HepG2 (cell line): Measurements from ENCODE around the gene TMX4. TPM values are rescaled to one million over a fixed set of nuclear protein-coding genes. Genes with fewer than 3 reads are reported as not detected.

Source experiments
- AHR ChIP-seq: IDR thresholded peaks from 2 replicates; pipeline ENCODE4 v1.6.1; 2018; ENCODE audit warnings: missing genetic modification reagents, missing compliant biosample characterization
- AKAP8 ChIP-seq: sonication (generic); formaldehyde crosslinking; IDR thresholded peaks from 2 replicates; pipeline ENCODE4 v1.5.1; 2020; ENCODE audit warnings: mild to moderate bottlenecking, missing genetic modification reagents
- FOXO1 ChIP-seq: sonication (generic); formaldehyde crosslinking; IDR thresholded peaks from 2 replicates; pipeline ENCODE4 v1.4.0; 2020; ENCODE audit warnings: missing genetic modification reagents
- HMG20A ChIP-seq: IDR thresholded peaks from 2 replicates; pipeline ENCODE4 v1.6.1; 2016; ENCODE audit warnings: borderline replicate concordance
- IRF2 ChIP-seq: IDR thresholded peaks from 2 replicates; pipeline ENCODE4 v1.6.1; 2018; ENCODE audit warnings: missing genetic modification reagents, missing compliant biosample characterization
- JARID2 ChIP-seq: sonication (generic); formaldehyde crosslinking; IDR thresholded peaks from 2 replicates; pipeline ENCODE4 v1.8.1; 2023; ENCODE audit warnings: missing genetic modification reagents, inconsistent platforms; ENCODE audit not compliant: insufficient replicate concordance
- KDM3A ChIP-seq: IDR thresholded peaks from 2 replicates; pipeline ENCODE4 v1.6.1; 2018; ENCODE audit warnings: low read depth, missing compliant biosample characterization
- KDM4B ChIP-seq: sonication (generic); formaldehyde crosslinking; IDR thresholded peaks from 2 replicates; pipeline ENCODE4 v1.4.0; 2020; ENCODE audit warnings: missing genetic modification reagents
- KDM5A ChIP-seq: fragments of 200-600 bp; sonication (generic); IDR thresholded peaks from 2 replicates; pipeline ENCODE4 v1.7.0; 2018; ENCODE audit warnings: antibody characterized with exemption, mild to moderate bottlenecking, low read length, borderline replicate concordance
- NCOA2 ChIP-seq: sonication (generic); formaldehyde crosslinking; IDR thresholded peaks from 2 replicates; pipeline ENCODE4 v1.8.0; 2022; ENCODE audit warnings: inconsistent platforms
- SALL2 ChIP-seq: sonication (generic); formaldehyde crosslinking; IDR thresholded peaks from 2 replicates; pipeline ENCODE4 v1.8.1; 2023; ENCODE audit warnings: mild to moderate bottlenecking, missing genetic modification reagents, inconsistent platforms
- STAG1 ChIP-seq: sonication (generic); formaldehyde crosslinking; IDR thresholded peaks from 2 replicates; pipeline ENCODE4 v1.4.0; 2020; ENCODE audit warnings: missing genetic modification reagents
- ZFP36 ChIP-seq: fragments of 150-350 bp; IDR thresholded peaks from 2 replicates; pipeline ENCODE4 v1.6.1; 2018; ENCODE audit warnings: borderline replicate concordance, low read length, low read depth; ENCODE audit not compliant: partially characterized antibody
- ZFYVE20 ChIP-seq: sonication (generic); formaldehyde crosslinking; IDR thresholded peaks from 2 replicates; pipeline ENCODE4 v1.8.0; 2023; ENCODE audit warnings: low read depth, mild to moderate bottlenecking, moderate library complexity, missing genetic modification reagents, borderline replicate concordance
- ZNF10 ChIP-seq: sonication (generic); formaldehyde crosslinking; IDR thresholded peaks from 2 replicates; pipeline ENCODE4 v1.4.0; 2020; ENCODE audit warnings: mild to moderate bottlenecking, low read depth, missing genetic modification reagents, borderline replicate concordance
- ZNF224 ChIP-seq: sonication (generic); formaldehyde crosslinking; IDR thresholded peaks from 2 replicates; pipeline ENCODE4 v1.5.0; 2020; ENCODE audit warnings: mild to moderate bottlenecking, missing genetic modification reagents
- ZNF260 ChIP-seq: sonication (generic); formaldehyde crosslinking; IDR thresholded peaks from 2 replicates; pipeline ENCODE4 v1.4.0; 2020; ENCODE audit warnings: missing genetic modification reagents, low read depth, mild to moderate bottlenecking, borderline replicate concordance
- ZNF34 ChIP-seq: sonication (generic); formaldehyde crosslinking; IDR thresholded peaks from 2 replicates; pipeline ENCODE4 v1.4.0; 2020; ENCODE audit warnings: mild to moderate bottlenecking, missing genetic modification reagents, borderline replicate concordance
- ZNF432 ChIP-seq: sonication (generic); formaldehyde crosslinking; IDR thresholded peaks from 2 replicates; pipeline ENCODE4 v1.5.0; 2020; ENCODE audit warnings: missing genetic modification reagents, mild to moderate bottlenecking, borderline replicate concordance
- polyA plus RNA-seq, 8 experiments: library from polyadenylated mRNA; depleted of rRNA in 3 of 8; stranded (reverse) in 7 of 8; unstranded in 1 of 8; fragments of >200 nt; fragmentation: Illumina TruSeq in 4 of 8; extraction: Trizol in 4 of 8; gene quantifications; 2 replicates each; pipeline versions ENCODE4 v1.2.1 to v1.2.3, GENCODE V29; 2011 to 2016; ENCODE audit warnings: low read depth in 4 of 8, missing spikeins in 1 of 8, mixed read lengths in 1 of 8; ENCODE audit not compliant: insufficient read depth in 1 of 8
- total RNA-seq, 5 experiments: library from RNA; depleted of rRNA; stranded (reverse); fragments of >200 nt; fragmentation: Illumina TruSeq; extraction: Trizol; gene quantifications; 2 replicates each; pipeline ENCODE4 v1.2.3, GENCODE V29; 2016; ENCODE audit warnings: low read depth in 1 of 5
- TF ChIP-seq, protein P1 (sequence below): sonication (generic); formaldehyde crosslinking; IDR thresholded peaks from 2 replicates; pipeline ENCODE4 v1.4.0; 2020; ENCODE audit warnings: mild to moderate bottlenecking, missing genetic modification reagents, borderline replicate concordance
- TF ChIP-seq, protein P2 (sequence below): sonication (generic); formaldehyde crosslinking; IDR thresholded peaks from 2 replicates; pipeline ENCODE4 v1.4.0; 2020; ENCODE audit warnings: missing genetic modification reagents, borderline replicate concordance
- TF ChIP-seq, protein P3 (sequence below): sonication (generic); formaldehyde crosslinking; IDR thresholded peaks from 2 replicates; pipeline ENCODE4 v1.8.1; 2023; ENCODE audit warnings: mild to moderate bottlenecking, moderate library complexity, missing genetic modification reagents

TMX4 gene
- total and polyA plus RNA-seq, 2 of the 13 experiments (the other 11 are each of a cell fraction or from before 2014, with no cell fraction given), result 7.6 to 21.4 TPM

DNA sequence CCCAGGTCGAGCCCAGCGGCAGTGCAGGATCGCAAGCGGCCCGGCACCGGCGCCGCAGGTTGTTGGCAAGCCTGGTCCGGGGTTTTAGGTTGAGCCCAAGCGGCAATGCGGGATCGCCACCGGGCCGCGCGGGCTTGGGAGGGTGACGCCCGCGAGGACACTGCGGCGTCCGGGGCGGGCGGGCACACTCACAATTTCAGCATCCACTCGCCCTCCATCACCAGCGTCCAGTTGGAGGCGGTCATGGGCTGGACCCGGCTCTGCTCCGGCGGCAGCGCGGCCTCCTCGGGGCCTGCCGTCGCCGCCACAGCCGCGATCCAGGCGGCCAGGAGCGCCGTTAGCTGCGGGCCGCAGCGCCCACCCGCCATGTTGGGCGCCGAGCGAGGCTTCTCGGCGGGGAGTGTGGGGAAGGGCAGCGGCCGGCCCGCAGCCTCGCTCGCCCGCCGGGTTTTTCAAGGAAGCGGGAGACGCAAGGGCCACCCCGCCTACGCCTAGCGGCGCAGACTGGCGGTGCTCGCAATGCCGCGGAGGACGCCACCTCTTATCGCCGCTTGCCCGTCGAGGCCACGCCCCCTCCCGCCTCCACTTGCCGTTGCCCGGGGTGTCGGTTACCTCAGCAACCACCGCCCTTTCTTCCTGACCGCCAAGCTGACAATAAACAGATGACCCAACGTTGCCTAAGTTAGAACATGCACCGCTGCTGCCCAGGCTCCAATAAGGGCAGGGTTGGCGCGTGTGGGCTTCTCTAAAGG is at the start of gene TMX4 (continued):
- peak; percentile 81; the same call in 1 of the 2 replicates for TF ChIP-seq ZNF34
- TF ChIP-seq IRF2 (CRISPR knock-in tag), result peak; percentile 88
- TF ChIP-seq, protein P1, sequence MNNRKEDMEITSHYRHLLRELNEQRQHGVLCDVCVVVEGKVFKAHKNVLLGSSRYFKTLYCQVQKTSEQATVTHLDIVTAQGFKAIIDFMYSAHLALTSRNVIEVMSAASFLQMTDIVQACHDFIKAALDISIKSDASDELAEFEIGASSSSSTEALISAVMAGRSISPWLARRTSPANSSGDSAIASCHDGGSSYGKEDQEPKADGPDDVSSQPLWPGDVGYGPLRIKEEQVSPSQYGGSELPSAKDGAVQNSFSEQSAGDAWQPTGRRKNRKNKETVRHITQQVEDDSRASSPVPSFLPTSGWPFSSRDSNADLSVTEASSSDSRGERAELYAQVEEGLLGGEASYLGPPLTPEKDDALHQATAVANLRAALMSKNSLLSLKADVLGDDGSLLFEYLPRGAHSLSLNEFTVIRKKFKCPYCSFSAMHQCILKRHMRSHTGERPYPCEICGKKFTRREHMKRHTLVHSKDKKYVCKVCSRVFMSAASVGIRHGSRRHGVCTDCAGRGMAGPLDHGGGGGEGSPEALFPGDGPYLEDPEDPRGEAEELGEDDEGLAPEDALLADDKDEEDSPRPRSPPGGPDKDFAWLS, result peak; percentile 48; the same call in 1 of the 2 replicates
- TF ChIP-seq AKAP8 (CRISPR knock-in tag), result peak; percentile 95
- TF ChIP-seq NCOA2, result peak; percentile 36; the same call in 1 of the 2 replicates
- no peak for TF ChIP-seq ZNF260 (CRISPR knock-in tag)
- TF ChIP-seq, protein P2, sequence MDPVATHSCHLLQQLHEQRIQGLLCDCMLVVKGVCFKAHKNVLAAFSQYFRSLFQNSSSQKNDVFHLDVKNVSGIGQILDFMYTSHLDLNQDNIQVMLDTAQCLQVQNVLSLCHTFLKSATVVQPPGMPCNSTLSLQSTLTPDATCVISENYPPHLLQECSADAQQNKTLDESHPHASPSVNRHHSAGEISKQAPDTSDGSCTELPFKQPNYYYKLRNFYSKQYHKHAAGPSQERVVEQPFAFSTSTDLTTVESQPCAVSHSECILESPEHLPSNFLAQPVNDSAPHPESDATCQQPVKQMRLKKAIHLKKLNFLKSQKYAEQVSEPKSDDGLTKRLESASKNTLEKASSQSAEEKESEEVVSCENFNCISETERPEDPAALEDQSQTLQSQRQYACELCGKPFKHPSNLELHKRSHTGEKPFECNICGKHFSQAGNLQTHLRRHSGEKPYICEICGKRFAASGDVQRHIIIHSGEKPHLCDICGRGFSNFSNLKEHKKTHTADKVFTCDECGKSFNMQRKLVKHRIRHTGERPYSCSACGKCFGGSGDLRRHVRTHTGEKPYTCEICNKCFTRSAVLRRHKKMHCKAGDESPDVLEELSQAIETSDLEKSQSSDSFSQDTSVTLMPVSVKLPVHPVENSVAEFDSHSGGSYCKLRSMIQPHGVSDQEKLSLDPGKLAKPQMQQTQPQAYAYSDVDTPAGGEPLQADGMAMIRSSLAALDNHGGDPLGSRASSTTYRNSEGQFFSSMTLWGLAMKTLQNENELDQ, result peak; percentile 72; the same call in 1 of the 2 replicates
- no peak for TF ChIP-seq ZNF432
- TF ChIP-seq ZFYVE20, result no peak
- TF ChIP-seq ZNF10, result no peak
- TF ChIP-seq, protein P3, sequence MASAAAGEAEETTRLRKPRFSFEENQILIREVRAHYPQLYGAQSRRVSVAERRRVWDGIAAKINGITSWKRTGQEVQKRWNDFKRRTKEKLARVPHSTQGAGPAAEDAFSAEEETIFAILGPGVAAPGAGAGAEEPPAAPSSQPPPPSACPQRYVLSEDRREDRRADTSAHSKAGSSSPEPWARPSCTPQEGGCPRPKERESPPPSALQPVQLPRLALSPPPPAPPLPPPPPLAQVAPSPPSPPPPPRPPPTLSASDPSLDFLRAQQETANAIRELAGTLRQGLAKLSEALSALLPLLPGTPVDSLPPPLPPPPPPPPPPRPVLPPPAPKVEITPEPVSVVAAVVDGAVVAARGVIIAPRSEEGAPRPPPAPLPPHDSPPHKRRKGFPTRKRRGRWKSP, result peak; percentile 96
- peak; percentile 91 for TF ChIP-seq FOXO1
- peak; percentile 35 for TF ChIP-seq STAG1 (CRISPR knock-in tag)
- TF ChIP-seq JARID2 (CRISPR knock-in tag), result peak; percentile 26
- TF ChIP-seq KDM5A, result peak; percentile 64; the same call in 1 of the 2 replicates
- TF ChIP-seq KDM4B (CRISPR knock-in tag), result peak; percentile 81
- no peak for TF ChIP-seq HMG20A (CRISPR knock-in tag)
- peak; percentile 65; the same call in 1 of the 2 replicates for TF ChIP-seq KDM3A (CRISPR knock-in tag)
- TF ChIP-seq AHR (CRISPR knock-in tag), result peak; percentile 91
- TF ChIP-seq ZFP36, result no peak
- TF ChIP-seq SALL2 (CRISPR knock-in tag), result peak; percentile 99
- TF ChIP-seq ZNF224 (CRISPR knock-in tag), result no peak
